Measurements from ENCODE around the gene THSD7B. TPM values are rescaled to one million over a fixed set of nuclear protein-coding genes. Genes with fewer than 3 reads are reported as not detected.

THSD7B gene
- polyA plus RNA-seq, 2 of the 4 experiments (the other 2 are of a cell fraction): not detected

DNA sequence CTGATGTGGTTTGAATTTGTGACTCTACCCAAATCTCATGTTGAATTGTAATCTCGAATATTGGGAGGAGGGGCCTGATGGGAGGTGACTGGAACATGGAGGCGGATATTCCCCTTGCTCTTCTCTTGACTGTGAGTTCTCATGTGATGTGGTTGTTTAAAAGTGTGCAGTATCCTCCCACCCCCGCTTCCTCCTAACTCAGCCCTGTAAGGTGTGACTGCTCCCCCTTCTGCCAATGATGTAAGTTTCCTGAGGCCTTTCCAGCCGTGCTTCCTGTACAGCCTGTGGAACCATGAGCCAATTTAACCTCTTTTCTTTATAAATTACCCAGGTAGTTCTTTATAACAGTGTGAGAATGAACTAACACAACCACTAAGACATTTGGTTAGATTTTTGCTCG is 458.4 kb downstream of the THSD7B start:
- no peak for DNase-seq (ENCODE audit: low read depth in 1 of 2, low spot score in 1 of 2)
- H3K4me1 ChIP-seq: no peaks in the 10 kb centered on the region
- ChIA-PET CTCF (no interaction called here), POLR2A (no interaction called here)
- H3K4me3 ChIP-seq: no peak overlapping the region
- no peaks in the 10 kb centered on the region for H3K9me3 ChIP-seq
- no peak for ATAC-seq
- no peak overlapping the region for H3K4me2 ChIP-seq
- no peak for FAIRE-seq
- no peak overlapping the region for H3K27ac ChIP-seq
- 16% methylated on average over 5 of the region's 5 CpGs for WGBS (ENCODE audit: missing lambda C conversion rate)
- TF ChIP-seq, protein P1, sequence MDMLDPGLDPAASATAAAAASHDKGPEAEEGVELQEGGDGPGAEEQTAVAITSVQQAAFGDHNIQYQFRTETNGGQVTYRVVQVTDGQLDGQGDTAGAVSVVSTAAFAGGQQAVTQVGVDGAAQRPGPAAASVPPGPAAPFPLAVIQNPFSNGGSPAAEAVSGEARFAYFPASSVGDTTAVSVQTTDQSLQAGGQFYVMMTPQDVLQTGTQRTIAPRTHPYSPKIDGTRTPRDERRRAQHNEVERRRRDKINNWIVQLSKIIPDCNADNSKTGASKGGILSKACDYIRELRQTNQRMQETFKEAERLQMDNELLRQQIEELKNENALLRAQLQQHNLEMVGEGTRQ (IDR thresholded peaks at IDR 0.05): no peak
- TF ChIP-seq TP53 (CRISPR knock-in tag; IDR thresholded peaks at IDR 0.05) (no peak), CBX8 (IDR thresholded peaks at IDR 0.05) (no peak), RFX5 (IDR thresholded peaks at IDR 0.05) (no peak), MAZ (IDR thresholded peaks at IDR 0.05; ENCODE audit: borderline replicate concordance, low read depth, low read length) (no peak), FOSL2 (IDR thresholded peaks at IDR 0.05) (no peak), FOSL2 (CRISPR knock-in tag; IDR thresholded peaks at IDR 0.05) (no peak), ZC3H11A (IDR thresholded peaks at IDR 0.05) (no peak), ZSCAN20 (CRISPR knock-in tag; IDR thresholded peaks at IDR 0.05) (no peak)
- TF ChIP-seq, protein P2, sequence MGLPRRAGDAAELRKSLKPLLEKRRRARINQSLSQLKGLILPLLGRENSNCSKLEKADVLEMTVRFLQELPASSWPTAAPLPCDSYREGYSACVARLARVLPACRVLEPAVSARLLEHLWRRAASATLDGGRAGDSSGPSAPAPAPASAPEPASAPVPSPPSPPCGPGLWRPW (IDR thresholded peaks at IDR 0.05): no peak

DNA sequence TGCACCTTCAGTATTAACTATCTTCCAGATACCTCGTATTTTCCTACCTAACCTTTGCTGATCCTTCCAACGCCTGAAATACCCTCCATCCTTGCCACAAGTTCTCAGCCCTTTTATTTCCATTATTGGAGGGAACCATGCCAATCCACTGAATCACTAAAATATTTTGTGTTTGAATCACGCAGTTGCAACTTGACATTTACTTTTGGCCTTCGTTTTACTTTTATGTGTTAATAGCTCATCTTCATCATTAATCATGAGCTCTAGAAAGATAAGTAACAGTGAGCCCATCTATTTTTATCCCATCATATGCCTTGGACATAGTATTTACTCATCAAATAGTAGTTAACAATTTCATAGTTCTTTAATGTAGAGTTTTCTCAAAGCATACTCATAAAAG is 463.2 kb downstream of the THSD7B start:
- CTCF ChIA-PET: no interaction called here
- ATAC-seq: no peak
- no peak for FAIRE-seq
- Histone ChIP-seq H3K4me3 (no peak overlapping the region), H3K27ac (no peak overlapping the region), H3K9me3 (no peaks in the 10 kb centered on the region), H3K4me1 (no peaks in the 10 kb centered on the region), H3K4me2 (no peak overlapping the region)
- peak in 1 of 2 experiments; percentile 0 for DNase-seq (ENCODE audit: low read depth in 1 of 2, low spot score in 1 of 2)
- 0% methylated on average over 4 of the region's 4 CpGs for WGBS (ENCODE audit: missing lambda C conversion rate)
- POLR2A ChIA-PET: no interaction called here
- TF ChIP-seq EHMT2 (IDR thresholded peaks at IDR 0.05; ENCODE audit: low read depth): no peak
- TF ChIP-seq, protein P3, sequence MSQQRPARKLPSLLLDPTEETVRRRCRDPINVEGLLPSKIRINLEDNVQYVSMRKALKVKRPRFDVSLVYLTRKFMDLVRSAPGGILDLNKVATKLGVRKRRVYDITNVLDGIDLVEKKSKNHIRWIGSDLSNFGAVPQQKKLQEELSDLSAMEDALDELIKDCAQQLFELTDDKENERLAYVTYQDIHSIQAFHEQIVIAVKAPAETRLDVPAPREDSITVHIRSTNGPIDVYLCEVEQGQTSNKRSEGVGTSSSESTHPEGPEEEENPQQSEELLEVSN (IDR thresholded peaks at IDR 0.05; ENCODE audit: borderline replicate concordance, low read depth): no peak
- no peak for TF ChIP-seq ZNF302 (CRISPR knock-in tag; IDR thresholded peaks at IDR 0.05)
- TF ChIP-seq MAFK (IDR thresholded peaks at IDR 0.05; ENCODE audit: partially characterized antibody): no peak
- no peak for TF ChIP-seq RCOR1 (IDR thresholded peaks at IDR 0.05; ENCODE audit: low read depth, low read length)
- TF ChIP-seq TFCP2L1 (CRISPR knock-in tag; IDR thresholded peaks at IDR 0.05): no peak
- no peak for TF ChIP-seq KDM5A (IDR thresholded peaks at IDR 0.05)
- no peak for TF ChIP-seq RNF2 (IDR thresholded peaks at IDR 0.05; ENCODE audit: borderline replicate concordance, low read depth)
- TF ChIP-seq RARB (CRISPR knock-in tag; IDR thresholded peaks at IDR 0.05): no peak
- TF ChIP-seq JUN (IDR thresholded peaks at IDR 0.05): no peak
- no peak for TF ChIP-seq BHLHE40 (IDR thresholded peaks at IDR 0.05; ENCODE audit: low read depth, low read length)
- TF ChIP-seq GATA3 (IDR thresholded peaks at IDR 0.05; ENCODE audit: borderline replicate concordance): no peak
- TF ChIP-seq TP53 (CRISPR knock-in tag; IDR thresholded peaks at IDR 0.05): no peak
- no peak for TF ChIP-seq CBX2 (IDR thresholded peaks at IDR 0.05; ENCODE audit: borderline replicate concordance, low read depth)
- TF ChIP-seq, protein P4, sequence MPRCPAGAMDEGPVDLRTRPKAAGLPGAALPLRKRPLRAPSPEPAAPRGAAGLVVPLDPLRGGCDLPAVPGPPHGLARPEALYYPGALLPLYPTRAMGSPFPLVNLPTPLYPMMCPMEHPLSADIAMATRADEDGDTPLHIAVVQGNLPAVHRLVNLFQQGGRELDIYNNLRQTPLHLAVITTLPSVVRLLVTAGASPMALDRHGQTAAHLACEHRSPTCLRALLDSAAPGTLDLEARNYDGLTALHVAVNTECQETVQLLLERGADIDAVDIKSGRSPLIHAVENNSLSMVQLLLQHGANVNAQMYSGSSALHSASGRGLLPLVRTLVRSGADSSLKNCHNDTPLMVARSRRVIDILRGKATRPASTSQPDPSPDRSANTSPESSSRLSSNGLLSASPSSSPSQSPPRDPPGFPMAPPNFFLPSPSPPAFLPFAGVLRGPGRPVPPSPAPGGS (IDR thresholded peaks at IDR 0.05): no peak
- TF ChIP-seq POLR2AphosphoS2 (conservative IDR thresholded peaks at IDR 0.05; ENCODE audit: low read length): no peak
- TF ChIP-seq SMC3 (IDR thresholded peaks at IDR 0.05): no peak
